AG20443 (cell line): ENCODE measurements around the gene TP53I13.

ENCODE experiments used
- DNase-seq: peaks from one replicate; pipeline ENCODE4 v3.0.0; 2012; ENCODE audit warnings: low spot score, mixed read lengths

TP53I13 gene

DNA sequence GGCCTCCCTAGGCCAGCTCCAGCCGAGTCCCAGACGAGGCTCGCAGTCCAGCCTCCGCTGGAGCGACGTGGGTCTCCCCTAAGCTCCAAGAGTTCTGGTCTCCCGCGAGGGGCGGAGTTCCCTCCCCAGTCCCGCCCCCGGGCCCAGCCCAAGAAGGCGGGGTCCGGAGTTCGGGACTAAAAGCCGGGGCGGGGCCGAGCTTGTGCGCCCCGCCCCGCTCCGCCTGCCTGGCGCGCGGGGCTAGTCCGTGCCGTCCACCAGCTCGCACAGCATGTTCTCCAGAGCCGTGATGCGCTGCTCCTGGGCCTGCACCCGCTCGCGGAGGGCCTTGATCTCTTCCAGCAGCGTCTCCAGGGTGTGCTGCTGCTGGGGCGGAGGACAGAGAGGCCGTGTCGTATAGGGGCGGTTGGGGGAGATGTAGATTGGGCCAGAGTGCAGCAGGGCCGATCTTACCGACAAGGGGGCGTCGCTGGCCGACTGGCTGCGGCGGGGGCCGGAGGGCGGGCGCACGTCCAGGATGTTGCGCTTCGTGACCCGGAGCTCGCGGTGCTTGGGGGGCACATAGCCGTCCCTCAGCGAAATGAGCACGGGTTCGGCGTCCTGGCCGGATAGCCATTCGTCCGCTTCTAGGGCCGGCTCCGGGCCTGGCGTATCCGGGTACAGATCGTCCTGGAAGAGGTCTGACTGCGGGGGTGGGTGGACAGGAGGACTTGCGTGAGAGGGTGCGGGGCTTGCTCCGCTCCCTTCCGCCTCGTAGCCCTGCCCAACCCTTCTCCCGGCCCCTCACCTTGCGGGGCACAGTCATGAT is 47.2 kb downstream of the TP53I13 start:
- peak; percentile 96 for DNase-seq

- DNase-seq, result no peak
Observed at GRCh38 chr17:29616300-29617048, 48.0 kb downstream of the TP53I13 start.

GRCh38 chr17:29617125-29617480 is 48.6 kb downstream of the TP53I13 start:
- DNase-seq, result peak; percentile 69

DNA sequence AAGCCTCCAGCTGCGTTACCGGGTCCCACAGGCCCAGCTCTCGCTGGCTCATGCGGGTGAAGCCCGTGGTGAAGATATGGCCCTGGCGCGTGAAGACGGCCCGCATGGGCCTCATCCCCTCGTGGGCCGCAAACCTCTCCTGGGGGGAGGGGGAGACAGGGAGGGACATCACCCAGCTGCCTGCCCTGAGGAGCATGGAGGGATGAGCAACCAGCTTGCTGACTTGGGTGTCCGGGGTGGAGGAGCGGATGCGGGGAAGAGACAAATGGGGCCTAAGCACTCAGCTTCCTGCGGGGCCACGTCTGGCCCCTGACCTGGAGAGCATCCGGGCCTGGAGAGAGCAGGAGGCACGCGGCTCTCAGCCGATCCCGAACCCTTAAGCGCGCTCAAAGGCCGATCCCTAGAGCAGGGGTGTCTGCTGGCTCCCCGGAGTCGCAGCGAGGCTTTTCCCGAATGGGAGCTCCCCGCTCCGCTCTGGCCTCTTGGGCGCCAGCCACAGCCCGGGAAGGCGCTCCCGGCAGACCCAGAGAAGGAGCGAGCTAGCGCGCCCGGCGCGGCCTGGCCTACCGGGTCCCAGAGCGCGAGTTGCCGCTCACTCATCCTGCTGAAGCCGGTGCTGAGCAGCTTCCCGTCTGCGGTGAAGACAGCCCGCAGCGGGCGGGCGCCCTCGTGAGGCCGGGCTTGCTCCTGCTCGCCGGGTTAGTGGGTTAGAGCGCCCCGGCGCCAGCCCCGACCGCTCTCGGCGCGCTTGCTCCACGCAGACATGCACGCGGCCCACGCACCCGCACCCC is 49.2 kb downstream of the TP53I13 start:
- DNase-seq, result peak; percentile 74

DNA sequence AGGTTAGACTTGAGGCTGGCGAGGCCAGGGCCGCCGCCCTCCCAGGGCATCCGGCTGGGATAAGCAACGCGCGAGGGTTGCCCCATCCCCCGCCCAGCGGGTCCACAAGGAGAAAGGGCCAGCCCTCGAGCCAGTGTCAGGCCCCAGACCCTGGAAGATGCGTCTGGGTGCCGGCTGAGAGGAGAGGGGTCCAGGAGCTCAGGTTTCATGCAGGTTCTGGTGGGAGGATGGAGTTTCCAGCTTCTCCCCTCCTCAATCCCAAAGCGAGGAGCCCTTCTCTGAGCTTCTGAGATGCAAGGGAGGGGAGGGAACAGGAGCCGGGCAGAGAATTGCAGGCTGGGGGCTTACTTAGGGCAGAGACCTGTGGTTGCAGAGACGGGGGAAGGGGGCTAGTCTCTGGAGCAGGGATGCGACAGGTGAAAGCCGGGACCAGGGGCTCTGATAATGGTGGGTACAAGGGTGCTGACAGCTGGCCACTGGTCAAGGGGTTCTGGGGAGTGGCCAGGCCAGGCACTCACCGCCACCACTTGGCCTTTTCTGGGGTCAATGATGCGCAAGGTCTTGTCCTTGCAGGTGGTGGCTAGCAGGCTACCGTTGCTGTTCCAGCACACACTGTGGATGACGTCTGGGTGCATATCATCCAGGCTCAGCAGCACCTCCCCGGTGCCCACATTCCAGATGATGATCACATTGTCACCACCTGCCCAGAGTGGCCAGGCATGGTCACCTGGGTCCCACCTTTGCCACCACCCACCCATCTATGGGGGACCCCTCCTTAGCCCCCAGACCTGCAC is 50.0 kb downstream of the TP53I13 start:
- DNase-seq, result no peak

GRCh38 chr17:29619251-29619650 is 50.8 kb downstream of the TP53I13 start:
- DNase-seq, result peak; percentile 28

- DNase-seq, result peak; percentile 26
Observed at GRCh38 chr17:29620271-29620670, 51.8 kb downstream of the TP53I13 start.

DNA sequence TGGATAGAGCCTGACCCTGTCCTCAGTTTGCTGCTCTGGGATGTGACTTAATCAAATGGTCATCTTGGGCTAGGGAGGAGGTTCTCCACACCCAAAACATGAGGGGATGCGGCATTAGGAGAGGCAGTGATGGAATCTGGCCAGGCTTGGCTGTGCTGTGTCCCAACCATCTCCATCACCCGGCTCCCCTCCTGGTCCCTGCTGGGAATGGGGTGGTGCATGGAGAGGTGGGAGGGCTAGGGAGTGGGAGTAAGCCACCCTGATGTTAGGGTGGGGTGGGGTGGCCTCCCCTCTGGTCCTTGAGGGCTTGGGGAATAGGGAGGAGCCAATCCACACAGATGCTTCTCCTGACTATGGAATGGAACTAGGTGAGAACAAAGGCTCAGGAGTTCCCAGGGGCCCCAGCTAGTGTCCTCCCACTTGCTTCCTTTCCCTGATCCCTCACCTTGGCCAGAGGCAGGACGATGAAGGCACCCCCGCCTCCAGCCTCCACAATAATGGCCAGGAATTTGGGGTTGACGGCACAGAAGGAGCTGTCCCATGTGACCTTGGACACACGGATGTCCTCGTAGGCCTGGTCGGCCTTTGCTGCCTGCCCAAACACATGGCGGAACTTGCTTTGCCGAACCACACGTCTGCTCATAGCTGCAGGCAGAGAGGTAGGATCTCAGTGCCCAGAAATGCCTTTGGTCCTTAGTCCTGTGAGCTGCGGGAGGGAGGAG is 52.4 kb downstream of the TP53I13 start:
- no peak for DNase-seq

- DNase-seq, result peak; percentile 25
Observed at GRCh38 chr17:29621751-29622194, 53.3 kb downstream of the TP53I13 start.
